ENCODE data around the gene LCN12.

DNA sequence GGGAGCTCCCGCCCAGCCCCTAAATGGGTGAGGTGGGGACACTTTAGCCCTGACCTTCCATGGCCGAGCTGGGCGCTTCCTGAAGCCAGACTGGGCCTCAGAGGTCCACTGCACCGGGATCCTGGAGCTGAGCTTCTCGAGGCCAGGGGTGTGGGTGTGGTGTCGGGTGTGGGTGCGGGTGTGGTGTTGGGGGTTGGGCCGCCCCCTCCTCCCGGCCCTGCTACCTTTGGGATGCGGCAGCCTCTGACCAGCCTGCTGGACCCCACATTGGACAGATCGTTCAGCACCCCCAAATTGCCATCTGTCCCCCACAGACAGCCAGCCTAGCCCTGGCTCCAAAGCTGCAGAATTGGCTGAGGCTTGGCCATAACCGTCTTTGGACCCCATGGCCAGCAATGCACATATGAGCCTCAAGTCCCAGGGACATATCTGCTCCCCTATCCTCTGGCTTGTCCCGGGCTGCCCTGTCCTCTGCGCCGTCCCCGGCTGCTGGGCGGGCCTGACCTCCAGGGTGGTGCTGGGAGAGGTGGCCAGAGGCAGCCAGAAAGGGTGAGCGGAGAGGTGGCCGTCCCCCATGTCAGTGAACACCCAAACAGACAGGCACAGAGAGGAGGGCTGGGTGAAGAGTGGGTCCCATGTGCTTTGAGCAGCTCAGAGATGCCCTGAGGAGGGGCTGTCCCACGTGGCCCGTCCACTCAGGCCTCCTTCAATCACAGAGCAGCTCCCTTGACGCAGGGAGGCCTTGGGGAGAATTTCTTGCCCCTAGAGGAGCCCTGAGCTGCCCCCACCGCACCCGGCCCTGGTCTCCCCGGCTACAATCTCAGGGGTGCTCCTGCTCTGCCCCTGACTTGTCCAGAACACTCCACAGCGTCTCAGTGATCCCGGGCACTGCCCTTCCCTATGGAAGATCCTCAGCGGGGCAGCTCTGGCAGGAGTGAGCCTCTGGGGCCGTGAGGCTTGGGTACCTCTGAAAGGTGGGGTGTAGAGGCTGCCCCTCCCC is 21.8 kb downstream of the LCN12 start:
- TF ChIP-seq, protein P1, sequence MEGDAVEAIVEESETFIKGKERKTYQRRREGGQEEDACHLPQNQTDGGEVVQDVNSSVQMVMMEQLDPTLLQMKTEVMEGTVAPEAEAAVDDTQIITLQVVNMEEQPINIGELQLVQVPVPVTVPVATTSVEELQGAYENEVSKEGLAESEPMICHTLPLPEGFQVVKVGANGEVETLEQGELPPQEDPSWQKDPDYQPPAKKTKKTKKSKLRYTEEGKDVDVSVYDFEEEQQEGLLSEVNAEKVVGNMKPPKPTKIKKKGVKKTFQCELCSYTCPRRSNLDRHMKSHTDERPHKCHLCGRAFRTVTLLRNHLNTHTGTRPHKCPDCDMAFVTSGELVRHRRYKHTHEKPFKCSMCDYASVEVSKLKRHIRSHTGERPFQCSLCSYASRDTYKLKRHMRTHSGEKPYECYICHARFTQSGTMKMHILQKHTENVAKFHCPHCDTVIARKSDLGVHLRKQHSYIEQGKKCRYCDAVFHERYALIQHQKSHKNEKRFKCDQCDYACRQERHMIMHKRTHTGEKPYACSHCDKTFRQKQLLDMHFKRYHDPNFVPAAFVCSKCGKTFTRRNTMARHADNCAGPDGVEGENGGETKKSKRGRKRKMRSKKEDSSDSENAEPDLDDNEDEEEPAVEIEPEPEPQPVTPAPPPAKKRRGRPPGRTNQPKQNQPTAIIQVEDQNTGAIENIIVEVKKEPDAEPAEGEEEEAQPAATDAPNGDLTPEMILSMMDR (IDR thresholded peaks at IDR 0.05) = no peak
- no peak for TF ChIP-seq POLR2A (IDR thresholded peaks at IDR 0.05)
- no peak for TF ChIP-seq POLR2AphosphoS5 (IDR thresholded peaks at IDR 0.05; ENCODE audit: insufficient read depth in 1 of 2, low read depth in 1 of 2)

Measured in vagina (tissue), 2 donors.